PFSK-1 (cell line): ENCODE data around the gene NRCAM.

Experiments
- FOXP2 ChIP-seq: optimal IDR thresholded peaks from 2 replicates; pipeline ENCODE3; 2011; ENCODE audit warnings: borderline replicate concordance, control low read depth, inconsistent platforms; ENCODE audit not compliant: insufficient read depth; ENCODE audit errors: extremely low read length, extremely low read depth
- POLR2AphosphoS5 ChIP-seq: IDR thresholded peaks from 2 replicates; pipeline ENCODE4 v1.6.1; 2012; ENCODE audit warnings: low read depth, mild to moderate bottlenecking, control low read depth, low read length, moderate library complexity
- SIN3A ChIP-seq: IDR thresholded peaks from 2 replicates; pipeline ENCODE4 v1.6.1; 2012; ENCODE audit warnings: mild to moderate bottlenecking, low read length, moderate library complexity, borderline replicate concordance; ENCODE audit not compliant: insufficient read depth
- TAF1 ChIP-seq: IDR thresholded peaks from 2 replicates; pipeline ENCODE4 v1.6.1; 2012; ENCODE audit warnings: low read length, control low read depth, borderline replicate concordance; ENCODE audit not compliant: insufficient read depth
- TF ChIP-seq, protein P1 (sequence below), 2 experiments: IDR thresholded peaks; 2 replicates each; pipeline versions ENCODE4 v1.6.1 to v1.8.0; 2011 to 2012; ENCODE audit warnings: low read depth in 2 of 2, low read length in 2 of 2, control low read depth in 1 of 2, inconsistent platforms in 1 of 2, mild to moderate bottlenecking in 1 of 2, moderate library complexity in 1 of 2; ENCODE audit not compliant: insufficient read depth in 1 of 2

DNA sequence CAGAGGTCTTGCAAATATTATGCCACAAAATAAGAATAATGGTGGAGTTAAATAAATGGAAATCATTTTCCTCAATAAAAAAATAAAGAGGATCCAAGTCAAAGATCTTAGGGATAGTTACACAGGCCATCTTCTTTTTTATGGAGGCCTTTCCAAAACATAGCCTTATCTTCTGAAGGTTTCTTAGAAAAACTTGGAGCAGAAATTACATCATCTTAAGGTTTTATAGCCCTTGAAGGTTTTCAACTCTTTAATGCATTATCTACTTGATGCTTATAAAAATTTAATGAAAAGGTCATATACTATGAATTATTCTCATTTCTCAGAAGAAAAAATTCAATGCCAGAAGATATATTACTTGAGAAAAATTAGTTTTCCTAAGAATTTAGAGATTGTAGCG, 231.8 kb downstream of the NRCAM start:
- TF ChIP-seq TAF1 = no peak
- no peak for TF ChIP-seq POLR2AphosphoS5
- TF ChIP-seq SIN3A = no peak
- TF ChIP-seq, protein P1, sequence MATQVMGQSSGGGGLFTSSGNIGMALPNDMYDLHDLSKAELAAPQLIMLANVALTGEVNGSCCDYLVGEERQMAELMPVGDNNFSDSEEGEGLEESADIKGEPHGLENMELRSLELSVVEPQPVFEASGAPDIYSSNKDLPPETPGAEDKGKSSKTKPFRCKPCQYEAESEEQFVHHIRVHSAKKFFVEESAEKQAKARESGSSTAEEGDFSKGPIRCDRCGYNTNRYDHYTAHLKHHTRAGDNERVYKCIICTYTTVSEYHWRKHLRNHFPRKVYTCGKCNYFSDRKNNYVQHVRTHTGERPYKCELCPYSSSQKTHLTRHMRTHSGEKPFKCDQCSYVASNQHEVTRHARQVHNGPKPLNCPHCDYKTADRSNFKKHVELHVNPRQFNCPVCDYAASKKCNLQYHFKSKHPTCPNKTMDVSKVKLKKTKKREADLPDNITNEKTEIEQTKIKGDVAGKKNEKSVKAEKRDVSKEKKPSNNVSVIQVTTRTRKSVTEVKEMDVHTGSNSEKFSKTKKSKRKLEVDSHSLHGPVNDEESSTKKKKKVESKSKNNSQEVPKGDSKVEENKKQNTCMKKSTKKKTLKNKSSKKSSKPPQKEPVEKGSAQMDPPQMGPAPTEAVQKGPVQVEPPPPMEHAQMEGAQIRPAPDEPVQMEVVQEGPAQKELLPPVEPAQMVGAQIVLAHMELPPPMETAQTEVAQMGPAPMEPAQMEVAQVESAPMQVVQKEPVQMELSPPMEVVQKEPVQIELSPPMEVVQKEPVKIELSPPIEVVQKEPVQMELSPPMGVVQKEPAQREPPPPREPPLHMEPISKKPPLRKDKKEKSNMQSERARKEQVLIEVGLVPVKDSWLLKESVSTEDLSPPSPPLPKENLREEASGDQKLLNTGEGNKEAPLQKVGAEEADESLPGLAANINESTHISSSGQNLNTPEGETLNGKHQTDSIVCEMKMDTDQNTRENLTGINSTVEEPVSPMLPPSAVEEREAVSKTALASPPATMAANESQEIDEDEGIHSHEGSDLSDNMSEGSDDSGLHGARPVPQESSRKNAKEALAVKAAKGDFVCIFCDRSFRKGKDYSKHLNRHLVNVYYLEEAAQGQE (IDR thresholded peaks at IDR 0.05; ENCODE audit: insufficient read depth in 1 of 2, low read depth in 2 of 2, low read length in 2 of 2) = no peak
- no peak for TF ChIP-seq FOXP2
